DND-41 (cell line): ENCODE data around the gene INPP4A.

Experiments
- EZH2 ChIP-seq: IDR thresholded peaks from 3 replicates; pipeline ENCODE4 v1.6.1; 2012; ENCODE audit warnings: borderline replicate concordance, low read depth, mild to moderate bottlenecking, moderate library complexity, low read length, inconsistent platforms; ENCODE audit not compliant: severe bottlenecking
- TF ChIP-seq, protein P1 (sequence below): IDR thresholded peaks from 2 replicates; pipeline ENCODE4 v1.5.1; 2012; ENCODE audit warnings: borderline replicate concordance, low read length, moderate library complexity, mild to moderate bottlenecking; ENCODE audit not compliant: poor library complexity, severe bottlenecking; ENCODE audit errors: extremely low read depth

DNA sequence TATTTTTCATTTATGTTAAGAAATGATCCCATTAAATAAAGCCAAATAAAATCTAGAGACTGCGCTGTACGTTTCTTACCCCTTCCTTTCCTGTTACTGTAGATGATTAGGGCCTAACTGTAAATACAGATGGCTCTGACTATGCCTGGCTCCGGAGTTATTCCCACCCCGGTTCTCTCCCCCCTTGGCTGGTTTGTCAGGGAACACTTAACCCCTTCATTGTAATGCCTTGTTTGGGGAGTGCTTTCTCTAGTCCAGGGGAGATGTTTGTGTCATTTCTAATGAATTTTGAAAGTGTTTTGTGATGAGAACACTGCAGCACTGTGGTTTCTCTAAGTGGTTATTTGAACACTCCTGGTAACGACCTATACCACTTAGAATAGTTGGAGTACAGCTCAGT, 172.5 kb downstream of the INPP4A start:
- TF ChIP-seq, protein P1, sequence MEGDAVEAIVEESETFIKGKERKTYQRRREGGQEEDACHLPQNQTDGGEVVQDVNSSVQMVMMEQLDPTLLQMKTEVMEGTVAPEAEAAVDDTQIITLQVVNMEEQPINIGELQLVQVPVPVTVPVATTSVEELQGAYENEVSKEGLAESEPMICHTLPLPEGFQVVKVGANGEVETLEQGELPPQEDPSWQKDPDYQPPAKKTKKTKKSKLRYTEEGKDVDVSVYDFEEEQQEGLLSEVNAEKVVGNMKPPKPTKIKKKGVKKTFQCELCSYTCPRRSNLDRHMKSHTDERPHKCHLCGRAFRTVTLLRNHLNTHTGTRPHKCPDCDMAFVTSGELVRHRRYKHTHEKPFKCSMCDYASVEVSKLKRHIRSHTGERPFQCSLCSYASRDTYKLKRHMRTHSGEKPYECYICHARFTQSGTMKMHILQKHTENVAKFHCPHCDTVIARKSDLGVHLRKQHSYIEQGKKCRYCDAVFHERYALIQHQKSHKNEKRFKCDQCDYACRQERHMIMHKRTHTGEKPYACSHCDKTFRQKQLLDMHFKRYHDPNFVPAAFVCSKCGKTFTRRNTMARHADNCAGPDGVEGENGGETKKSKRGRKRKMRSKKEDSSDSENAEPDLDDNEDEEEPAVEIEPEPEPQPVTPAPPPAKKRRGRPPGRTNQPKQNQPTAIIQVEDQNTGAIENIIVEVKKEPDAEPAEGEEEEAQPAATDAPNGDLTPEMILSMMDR = no peak
- TF ChIP-seq EZH2 = no peak
